Natural killer cell (primary cell): ENCODE data around the gene MYO5C. TPM values are rescaled to one million over a fixed set of nuclear protein-coding genes. Genes with fewer than 3 reads are reported as not detected.

ENCODE experiments used
- ATAC-seq, 3 donors: fragments of 150-1000 bp in 2 of 3; fragments of 200-7000 bp in 1 of 3; cut with Tn5 transposase; 1 replicate in 1 of 3; 2 replicates in 2 of 3; pipeline ENCODE4 v1.10.0; 2021; ENCODE audit warnings: mild to moderate bottlenecking in 2 of 3, moderate library complexity in 2 of 3
- DNase-seq, 2 donors: peaks; one replicate each; pipeline versions ENCODE4 v3.0.0 to v3.0.0-alpha.2; 2013 to 2021; ENCODE audit warnings: mixed read lengths in 1 of 2
- H3K27ac ChIP-seq: one replicate; pipeline ENCODE4 v1.5.1; 2013; ENCODE audit warnings: mild to moderate bottlenecking, low read length
- H3K27me3 ChIP-seq: one replicate; pipeline ENCODE4 v1.6.1; 2013; ENCODE audit warnings: low read length; ENCODE audit not compliant: control insufficient read depth, insufficient read depth
- H3K36me3 ChIP-seq: one replicate; pipeline ENCODE4 v1.6.1; 2013; ENCODE audit warnings: low read length; ENCODE audit not compliant: control insufficient read depth, insufficient read depth
- H3K4me1 ChIP-seq: one replicate; pipeline ENCODE4 v1.6.1; 2013; ENCODE audit warnings: low read length; ENCODE audit not compliant: control insufficient read depth, insufficient read depth
- H3K4me3 ChIP-seq: one replicate; pipeline ENCODE4 v1.5.1; 2013; ENCODE audit warnings: low read length
- H3K9me3 ChIP-seq: one replicate; pipeline ENCODE4 v1.6.1; 2013; ENCODE audit warnings: low read length; ENCODE audit not compliant: control insufficient read depth, insufficient read depth
- H3K27ac Mint-ChIP-seq, 2 donors: one replicate each; pipeline ENCODE4 v1.8.0; 2022; ENCODE audit warnings: mild to moderate bottlenecking in 2 of 2, mixed read lengths in 2 of 2, moderate library complexity in 1 of 2
- H3K27me3 Mint-ChIP-seq, 2 donors: one replicate each; pipeline ENCODE4 v1.8.0; 2022; ENCODE audit warnings: low read depth in 2 of 2, mixed read lengths in 2 of 2
- H3K36me3 Mint-ChIP-seq: one replicate; pipeline ENCODE4 v1.8.0; 2022; ENCODE audit warnings: mixed read lengths
- H3K4me1 Mint-ChIP-seq, 2 donors: one replicate each; pipeline ENCODE4 v1.8.0; 2022; ENCODE audit warnings: mixed read lengths in 2 of 2
- H3K4me3 Mint-ChIP-seq: one replicate; pipeline ENCODE4 v1.8.0; 2022; ENCODE audit warnings: mild to moderate bottlenecking, moderate library complexity, mixed read lengths
- H3K9me3 Mint-ChIP-seq, 2 donors: one replicate each; pipeline ENCODE4 v1.8.0; 2022; ENCODE audit warnings: mixed read lengths in 2 of 2
- CTCF ChIP-seq: fragments of 200-600 bp; IDR thresholded peaks from one replicate; pipeline ENCODE4 v1.8.0; 2022; ENCODE audit warnings: antibody characterized with exemption
- WGBS: methylation state at CpG from one replicate; pipeline ENCODE4 v1.1.7; 2013; ENCODE audit warnings: missing lambda C conversion rate; ENCODE audit not compliant: insufficient coverage; 5-methylcytosine and 5-hydroxymethylcytosine counted together
- intact Hi-C: fragments of 100-400 bp; cut with micrococcal nuclease; formaldehyde crosslinking; loops from one replicate; pipeline ENCODE4 v1.14.2; 2022
- total RNA-seq, 4 donors: library from RNA; stranded (reverse); fragments of 120-200 nt in 1 of 4; gene quantifications; one replicate each; pipeline versions ENCODE4 v1.2.3 to v1.2.4, GENCODE V29; 2013 to 2022

Gene MYO5C
- total RNA-seq, 3 donors from 2014 or later (not counting 1 experiment from before 2014, with no cell fraction given), result 0.45 to 0.82 (median 0.60) TPM

GRCh38 chr15:52236013-52236412 lies 59.6 kb downstream of the MYO5C start:
- 70% methylated on average over 8 of the region's 8 CpGs for WGBS

GRCh38 chr15:52234596-52235541 lies 60.7 kb downstream of the MYO5C start:
- intact Hi-C loops, result no loop called here
- ATAC-seq, result no peak
- no peaks in the 10 kb centered on the region for H3K36me3 ChIP-seq
- H3K4me3 Mint-ChIP-seq, result no peak overlapping the region
- no peak overlapping the region for H3K27ac Mint-ChIP-seq
- H3K27me3 ChIP-seq, result no peaks in the 10 kb centered on the region
- peak in 1 of 2 donors; percentile 56 for DNase-seq
- no peaks in the 10 kb centered on the region for H3K9me3 ChIP-seq
- no peaks in the 10 kb centered on the region for H3K4me1 Mint-ChIP-seq
- 38% methylated on average over 17 of the region's 17 CpGs for whole genome bisulfite sequencing
- H3K4me3 ChIP-seq, result no peak overlapping the region
- H3K36me3 Mint-ChIP-seq, result no peaks in the 10 kb centered on the region
- TF ChIP-seq CTCF, result no peak
- peaks cover 0 to 8% of the 10 kb centered on the region in 2 donors for H3K27me3 Mint-ChIP-seq
- H3K9me3 Mint-ChIP-seq, result no peaks in the 10 kb centered on the region
- peaks cover 25% of the 10 kb centered on the region for H3K4me1 ChIP-seq
- peak overlapping the region; percentile 72 for H3K27ac ChIP-seq

More at GRCh38 chr15:52236013-52236412, 59.6 kb downstream of the MYO5C start:
- no peak for ATAC-seq
- Mint-ChIP-seq H3K36me3 (no peaks in the 10 kb centered on the region), H3K27me3 (peaks cover 0 to 8% of the 10 kb centered on the region in 2 donors), H3K4me3 (no peak overlapping the region), H3K9me3 (no peaks in the 10 kb centered on the region), H3K4me1 (no peaks in the 10 kb centered on the region), H3K27ac (no peak overlapping the region)
- H3K9me3 ChIP-seq, result no peaks in the 10 kb centered on the region
- intact Hi-C loops, result no loop called here
- H3K36me3 ChIP-seq, result no peaks in the 10 kb centered on the region
- H3K4me3 ChIP-seq, result no peak overlapping the region
- H3K27ac ChIP-seq, result peak overlapping the region; percentile 72
- no peaks in the 10 kb centered on the region for H3K27me3 ChIP-seq
- peaks cover 23% of the 10 kb centered on the region for H3K4me1 ChIP-seq
- DNase-seq, result no peak
- TF ChIP-seq CTCF, result no peak

DNA sequence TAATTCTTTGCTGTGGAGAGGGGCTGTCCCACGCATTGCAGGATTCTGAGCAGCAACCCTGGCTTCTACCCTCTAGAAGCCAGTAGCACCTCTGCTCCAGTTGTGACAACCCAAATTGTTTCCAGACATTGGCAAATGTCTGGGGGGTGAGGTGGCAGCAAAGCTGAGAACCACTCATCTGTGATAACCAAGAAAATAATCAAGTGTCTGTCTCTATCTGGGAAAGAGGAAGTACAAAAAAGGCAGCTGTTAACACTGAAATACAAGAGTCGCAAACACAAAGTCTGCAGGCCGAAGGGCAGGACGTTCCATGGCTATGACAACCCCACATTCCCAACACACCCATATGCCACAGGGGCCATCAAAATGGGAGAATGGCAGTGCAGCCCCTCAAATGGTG lies 62.2 kb downstream of the MYO5C start:
- H3K27ac Mint-ChIP-seq, result no peak overlapping the region
- DNase-seq (no peak), ATAC-seq (no peak)
- H3K4me1 ChIP-seq, result peaks cover 29% of the 10 kb centered on the region
- no peak overlapping the region for H3K4me3 ChIP-seq
- H3K27me3 Mint-ChIP-seq, result peaks cover 0 to 8% of the 10 kb centered on the region in 2 donors
- intact Hi-C loops, result no loop called here
- no peaks in the 10 kb centered on the region for H3K9me3 Mint-ChIP-seq
- TF ChIP-seq CTCF, result no peak
- H3K27me3 ChIP-seq, result no peaks in the 10 kb centered on the region
- no peak overlapping the region for H3K4me3 Mint-ChIP-seq
- peak overlapping the region; percentile 72 for H3K27ac ChIP-seq
- H3K36me3 ChIP-seq, result no peaks in the 10 kb centered on the region
- WGBS, result 42% methylated on average over 4 of the region's 4 CpGs
- no peaks in the 10 kb centered on the region for H3K4me1 Mint-ChIP-seq
- H3K36me3 Mint-ChIP-seq, result no peaks in the 10 kb centered on the region
- no peaks in the 10 kb centered on the region for H3K9me3 ChIP-seq
